GM21526 (cell line): ENCODE measurements around the gene ZFR.
"Not testable (repeated sequence)": the region's sequence is repeated elsewhere in the genome, so short reads cannot be mapped to it uniquely, and the experiment has no call there.

ENCODE experiments used
- ATAC-seq: cut with Tn5 transposase; IDR thresholded peaks from one replicate; pipeline ENCODE4 v1.9.1; 2021; ENCODE audit warnings: moderate library complexity; ENCODE audit not compliant: unreplicated experiment, low FRiP score

ZFR gene

DNA sequence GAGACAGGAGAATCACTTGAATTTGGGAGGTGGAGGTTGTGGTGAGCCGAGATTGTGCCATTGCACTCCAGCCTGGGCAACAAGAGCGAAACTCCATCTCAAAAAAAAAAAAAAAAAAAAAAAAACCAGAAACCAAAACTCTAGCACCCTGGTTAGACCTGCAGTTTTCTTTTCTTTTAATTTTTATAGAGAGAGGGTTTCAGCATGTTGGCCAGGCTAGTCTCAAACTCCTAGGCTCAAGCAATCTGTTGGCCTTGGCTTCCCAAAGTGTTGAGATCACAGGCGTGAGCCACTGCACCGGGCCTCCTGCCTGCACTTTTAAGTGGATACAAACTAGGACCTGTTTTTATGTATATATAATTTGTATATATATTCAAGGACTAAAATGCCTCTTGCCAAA, 118.9 kb downstream of the ZFR start:
- ATAC-seq, result no peak

DNA sequence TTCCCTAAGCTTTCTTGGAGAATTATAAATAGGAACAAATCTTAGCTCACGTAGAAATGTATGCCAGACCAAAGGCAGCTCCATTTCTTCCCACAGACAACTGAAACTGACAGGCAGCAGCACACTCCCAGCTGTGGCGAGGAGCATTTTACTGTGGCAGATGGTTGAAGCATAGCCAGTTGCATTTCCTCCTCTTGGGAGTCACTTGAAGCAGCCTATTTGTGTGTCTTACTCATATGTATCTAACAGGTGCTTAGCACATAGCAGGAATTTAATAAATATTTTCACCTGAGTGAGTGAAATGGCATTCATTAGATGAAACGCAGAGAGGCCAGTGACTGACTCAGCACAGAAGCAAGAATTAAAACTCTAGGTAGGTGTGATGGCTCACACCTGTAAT, 119.5 kb downstream of the ZFR start:
- peak; percentile 59 for ATAC-seq

DNA sequence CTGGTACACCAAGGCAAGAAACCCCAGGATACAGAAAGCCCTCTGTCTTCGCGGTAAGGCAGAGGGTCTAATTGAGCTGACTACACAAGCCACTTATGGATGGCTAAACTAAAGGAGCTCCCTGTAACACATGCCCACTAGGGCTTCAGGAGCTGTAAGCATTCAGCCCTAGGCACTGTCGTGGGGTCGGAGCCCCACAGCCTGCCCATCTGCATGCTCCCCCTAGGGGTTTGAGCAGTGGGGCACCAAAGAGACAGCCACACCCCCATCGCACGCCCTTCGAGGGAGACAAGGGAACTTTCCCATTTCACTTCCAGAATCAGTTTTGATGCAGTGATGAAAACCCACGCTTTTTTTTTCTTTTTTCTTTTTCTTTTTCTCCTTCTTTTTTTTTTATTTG, 120.8 kb downstream of the ZFR start:
- no peak for ATAC-seq

DNA sequence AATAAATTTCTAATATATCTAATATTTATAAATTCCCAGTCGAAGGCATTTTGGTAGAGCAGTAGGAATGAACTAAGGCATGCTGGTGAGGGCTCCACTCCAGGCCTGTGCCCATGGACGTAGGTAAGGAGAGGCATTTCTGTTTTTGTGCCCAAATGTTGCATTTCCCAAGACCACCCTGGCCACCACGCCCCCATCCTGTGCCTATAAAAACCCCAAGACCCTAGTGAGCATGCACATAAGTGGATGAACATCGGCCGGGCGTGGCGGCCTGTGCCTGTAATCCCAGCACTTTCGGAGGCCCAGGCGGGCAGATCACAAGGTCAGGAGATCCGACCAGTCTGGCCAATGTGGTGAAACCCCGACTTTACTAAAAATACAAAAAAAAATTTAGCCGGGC, 121.7 kb downstream of the ZFR start:
- no peak for ATAC-seq

DNA sequence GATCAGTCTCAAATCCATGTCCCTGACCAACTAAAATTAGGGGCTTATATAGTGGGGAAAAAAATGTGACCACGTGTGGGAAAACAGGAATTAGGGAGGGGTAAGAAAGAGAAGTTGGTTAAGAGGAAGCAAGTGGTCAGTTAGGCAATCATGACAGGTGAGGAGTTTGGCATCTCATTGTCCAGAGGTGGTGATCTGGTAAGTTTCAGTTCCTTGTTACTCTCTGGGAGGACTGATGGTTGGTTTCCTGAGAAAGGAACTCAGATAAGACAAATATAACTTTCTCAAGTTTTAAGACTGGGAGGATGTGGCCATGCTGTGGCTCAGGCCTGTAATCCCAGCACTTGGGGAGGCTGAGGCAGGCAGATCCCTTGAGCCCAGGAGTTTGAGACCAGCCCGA, 122.8 kb downstream of the ZFR start:
- not testable (repeated sequence) for ATAC-seq

DNA sequence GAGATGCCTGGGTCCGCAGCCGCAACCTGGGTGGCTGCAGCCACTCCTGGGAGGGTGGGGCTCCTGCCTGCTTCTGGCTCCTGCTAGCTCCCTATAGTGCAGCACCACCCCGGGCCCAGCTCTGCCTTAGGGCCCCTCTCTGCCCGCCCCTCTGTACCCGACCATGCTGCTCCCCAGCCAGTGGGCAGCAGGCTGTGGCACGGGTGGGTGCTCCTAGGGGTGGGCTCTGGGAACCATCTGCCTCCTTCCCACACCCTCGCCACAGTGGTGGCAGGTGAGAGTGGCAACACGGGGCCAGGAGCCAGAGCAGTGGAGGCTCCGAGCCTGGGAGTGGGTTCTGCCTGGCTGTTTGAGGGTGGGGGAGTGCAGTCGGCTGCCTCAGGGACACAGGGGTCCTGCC, 124.0 kb downstream of the ZFR start:
- ATAC-seq, result no peak

DNA sequence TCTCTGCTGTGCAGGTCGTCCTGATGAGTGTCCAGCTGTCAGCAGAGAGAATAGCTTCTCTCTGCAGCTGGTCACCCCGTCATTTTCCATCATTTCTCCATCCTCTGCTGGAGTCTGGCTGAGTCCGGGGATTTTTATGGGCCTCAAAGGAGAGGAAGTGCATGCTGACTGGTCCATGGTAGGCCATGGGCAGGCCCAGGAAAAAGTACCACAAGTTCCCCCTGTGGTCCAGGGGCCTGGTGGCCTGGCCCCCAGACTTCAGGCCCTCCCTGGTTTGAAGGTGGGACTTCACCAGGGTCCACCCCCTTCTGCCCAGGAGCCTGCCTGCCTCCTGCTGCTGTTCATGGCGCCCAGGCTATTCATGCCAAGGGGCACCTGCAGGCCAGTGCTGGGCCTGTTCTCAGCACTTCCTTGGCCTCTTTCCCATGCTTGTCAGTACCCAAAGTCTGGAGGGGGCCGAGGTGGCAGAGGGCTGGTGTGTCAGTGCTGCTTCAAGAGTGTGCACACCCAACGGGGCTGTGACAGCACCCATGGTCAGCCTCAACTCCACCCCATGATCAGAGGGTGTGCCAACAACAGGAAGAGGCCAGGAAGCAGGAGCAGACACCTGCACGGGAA, 124.5 kb downstream of the ZFR start:
- no peak for ATAC-seq

DNA sequence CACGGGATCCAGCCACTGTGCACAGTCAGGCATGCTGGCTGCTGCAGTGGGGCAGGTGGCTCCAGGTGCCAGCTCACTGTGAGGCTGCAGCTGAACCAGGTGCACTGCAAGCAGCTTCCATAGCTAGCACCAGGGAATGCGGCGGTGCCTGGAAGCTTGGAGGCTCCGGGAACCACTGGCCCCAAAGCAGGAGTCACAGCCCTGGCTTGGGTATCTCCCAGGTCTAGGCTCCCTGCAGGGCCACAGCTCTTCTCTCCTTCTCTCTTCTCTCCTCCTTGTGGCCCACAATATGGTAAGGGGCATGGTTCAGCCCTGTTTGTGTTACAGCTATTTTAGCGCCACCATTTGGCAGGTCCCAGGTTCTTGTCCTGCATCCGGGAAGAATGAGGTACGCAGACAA, 125.1 kb downstream of the ZFR start:
- no peak for ATAC-seq

DNA sequence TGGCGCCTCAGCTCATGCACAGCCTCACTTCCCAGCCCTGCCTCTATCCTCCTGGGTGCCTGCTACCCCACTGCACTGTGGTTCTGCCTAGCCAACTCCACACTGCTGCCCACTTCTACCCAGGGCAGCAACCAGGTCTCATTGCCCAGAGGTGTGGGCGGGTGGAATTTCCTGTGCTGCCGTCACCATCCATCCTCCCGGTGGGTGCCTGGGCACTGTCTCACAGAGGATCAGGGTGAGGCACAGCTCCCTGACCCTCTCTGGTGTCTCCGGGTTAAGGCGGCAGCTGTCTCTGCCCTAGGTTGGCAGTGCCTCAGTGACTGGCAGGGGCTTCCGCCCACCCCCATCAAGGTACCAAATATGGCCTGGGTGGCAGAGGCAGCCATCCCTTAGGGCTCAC, 127.5 kb downstream of the ZFR start:
- no peak for ATAC-seq

DNA sequence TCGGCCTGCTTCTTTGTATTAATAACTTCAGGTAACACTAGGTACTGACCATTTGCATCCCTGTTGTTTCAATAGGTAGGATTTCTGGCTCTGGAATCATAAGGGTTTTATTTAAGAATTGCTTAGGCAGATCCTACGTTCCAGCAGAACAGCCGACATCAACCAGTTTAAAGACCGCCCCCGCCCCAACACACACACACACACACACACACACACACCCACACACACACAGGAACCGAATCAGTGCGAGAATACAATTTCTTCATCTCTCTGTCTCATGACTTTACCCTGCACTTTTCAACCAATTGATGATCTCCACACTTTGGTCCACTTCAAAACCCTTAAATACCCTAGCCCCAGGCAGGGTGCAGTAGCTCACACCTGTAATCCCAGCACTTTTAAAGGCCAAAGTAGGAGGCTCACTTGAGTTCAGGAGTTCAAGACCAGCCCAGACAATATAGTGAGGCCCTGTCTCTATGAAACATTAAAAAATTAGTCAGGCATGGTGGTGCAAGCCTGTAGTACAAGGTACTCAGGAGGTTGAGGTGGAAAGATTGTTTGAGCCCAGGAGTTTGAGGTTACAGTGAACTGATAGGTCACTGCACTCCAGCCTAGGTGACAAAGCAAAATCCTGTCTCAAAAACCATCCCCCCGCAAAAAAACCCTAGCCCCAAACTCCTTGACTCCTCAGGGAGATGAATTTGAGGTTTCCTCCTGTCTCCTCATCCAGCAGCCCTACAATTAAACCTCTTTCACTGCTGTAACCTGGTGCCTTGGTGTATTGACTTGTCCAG, 129.1 kb downstream of the ZFR start:
- no peak for ATAC-seq

DNA sequence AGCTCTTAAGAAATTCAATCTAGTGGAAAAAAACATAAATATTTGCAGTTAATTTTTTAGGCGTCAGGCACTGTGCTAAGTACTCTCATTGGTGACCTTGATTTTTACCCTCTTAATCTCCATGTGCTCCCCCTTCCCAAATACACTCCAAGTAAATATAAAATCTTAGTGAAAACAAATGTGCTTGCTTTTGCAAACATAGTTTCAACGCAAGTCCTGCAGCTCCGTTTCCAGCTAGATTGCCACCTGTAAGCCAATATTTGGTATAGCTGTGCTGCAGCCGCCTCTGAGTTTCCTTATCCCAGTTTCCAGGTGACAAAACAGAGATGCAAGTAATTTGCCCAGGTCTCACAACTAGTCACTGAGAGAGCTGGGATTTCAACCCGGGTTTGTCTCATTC, 129.9 kb downstream of the ZFR start:
- no peak for ATAC-seq

DNA sequence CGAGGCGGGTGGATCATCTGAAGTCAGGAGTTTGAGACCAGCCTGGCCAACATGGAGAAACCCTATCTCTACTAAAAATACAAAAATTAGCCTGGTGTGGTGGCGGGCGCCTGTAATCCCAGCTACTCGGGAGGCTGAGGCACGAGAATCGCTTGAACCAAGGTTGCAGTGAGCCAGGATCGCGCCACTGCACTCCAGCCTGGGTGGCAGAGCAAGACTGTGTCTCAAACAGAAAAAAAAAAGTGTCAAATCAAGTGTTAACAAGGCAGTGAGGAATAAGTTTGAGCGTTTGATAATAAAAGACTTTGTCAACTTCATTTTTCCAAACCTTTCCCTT, 130.4 kb downstream of the ZFR start:
- ATAC-seq, result not testable (repeated sequence)

DNA sequence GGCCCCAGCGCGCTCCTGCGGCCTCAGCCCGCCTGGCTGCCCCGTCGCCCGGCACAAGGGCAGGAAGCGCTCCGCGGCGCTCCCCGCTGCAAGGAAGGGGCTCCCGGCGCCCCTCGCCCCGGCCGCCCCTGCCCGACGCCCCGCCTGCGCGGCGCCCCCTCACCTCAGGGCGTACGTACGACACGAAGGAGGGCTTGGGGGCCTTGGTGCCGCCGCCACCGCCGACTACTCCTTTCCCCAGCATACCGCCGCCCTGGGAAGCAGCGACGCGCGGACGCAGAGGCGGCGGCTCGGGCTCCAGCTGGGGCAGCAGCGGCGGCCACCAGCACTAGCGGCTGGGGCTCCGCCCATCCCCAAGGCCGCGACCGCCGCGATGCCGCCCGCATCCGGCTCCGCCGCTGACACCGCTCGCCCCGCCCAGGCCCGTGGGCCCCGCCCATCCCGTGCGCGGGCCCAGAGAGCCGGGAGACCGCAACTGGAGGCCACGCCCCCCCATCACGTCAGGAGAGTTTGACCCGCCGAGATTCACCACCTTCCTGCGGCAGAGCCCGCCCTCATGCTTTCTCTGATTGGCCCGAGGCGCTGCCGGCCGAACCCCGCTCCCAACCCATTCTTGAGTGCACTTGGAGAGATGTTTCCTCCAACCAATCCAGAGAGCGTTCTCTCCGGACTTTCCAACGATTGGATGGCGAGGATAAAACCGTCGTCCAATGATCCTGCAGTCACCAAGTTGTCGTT, 131.8 kb downstream of the ZFR start, which contains the start of gene MTMR12:
Gene MTMR12 (minus strand): TSS at position 345 of the 738 bp plus-strand sequence. CDS start 101 bp downstream, at position 244.
- peak; percentile 95 for ATAC-seq

DNA sequence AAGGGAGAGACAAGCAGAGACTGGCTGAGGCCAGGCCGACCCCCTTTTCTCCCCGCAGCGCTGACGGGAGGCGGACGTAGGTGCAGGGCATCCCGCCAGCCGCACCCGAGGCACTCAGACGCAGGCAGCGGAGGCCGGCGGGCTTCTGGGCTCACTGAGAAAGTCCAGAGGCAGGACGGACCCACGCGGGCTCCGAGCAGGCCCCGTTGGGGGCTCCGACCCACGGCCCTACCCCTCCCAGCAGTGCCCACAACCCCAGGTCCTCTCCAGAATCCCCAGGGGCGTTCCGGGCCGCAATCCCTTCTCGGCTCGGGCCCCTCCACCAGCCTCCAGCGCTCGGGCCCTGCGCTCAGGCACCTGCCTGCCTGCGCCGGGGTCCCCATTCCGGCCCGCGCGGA, 132.3 kb downstream of the ZFR start:
- ATAC-seq, result peak; percentile 25

DNA sequence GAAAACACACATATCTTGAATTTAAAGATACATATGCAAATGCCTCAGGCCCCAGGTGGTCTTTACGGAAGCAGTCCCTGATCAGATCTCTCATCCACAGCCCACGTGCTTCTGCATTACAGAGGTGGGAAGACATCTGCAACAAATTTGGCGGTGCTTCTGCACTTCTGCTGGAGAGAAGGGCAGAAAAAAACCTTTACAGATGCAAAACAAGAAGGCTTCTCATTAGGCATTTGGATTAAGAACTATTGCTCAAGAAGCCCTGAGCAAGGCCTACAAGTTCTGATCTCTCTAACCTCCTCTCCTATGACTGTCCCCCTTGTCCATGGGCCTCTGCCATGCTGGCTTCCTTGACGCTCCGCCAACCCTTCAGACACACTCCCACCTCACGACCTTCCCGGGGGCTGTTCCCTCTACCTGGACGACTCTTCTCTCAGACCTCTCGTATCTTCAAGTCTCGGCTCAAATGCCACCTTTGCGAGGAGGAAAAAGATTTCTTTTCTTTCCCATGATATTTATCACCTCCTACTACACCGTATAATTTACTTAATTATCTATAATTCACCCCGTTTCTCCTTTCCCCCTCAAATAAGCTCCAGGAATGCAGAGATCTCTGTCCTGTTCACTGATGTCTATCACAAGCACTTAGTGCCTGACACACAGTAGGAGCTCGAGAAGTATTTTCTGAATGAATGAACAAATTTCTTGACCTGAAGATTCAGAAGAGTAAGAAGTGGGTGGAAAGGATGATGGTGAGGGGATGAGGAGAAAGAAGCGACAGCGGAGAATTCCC, 132.9 kb downstream of the ZFR start:
- ATAC-seq, result no peak

DNA sequence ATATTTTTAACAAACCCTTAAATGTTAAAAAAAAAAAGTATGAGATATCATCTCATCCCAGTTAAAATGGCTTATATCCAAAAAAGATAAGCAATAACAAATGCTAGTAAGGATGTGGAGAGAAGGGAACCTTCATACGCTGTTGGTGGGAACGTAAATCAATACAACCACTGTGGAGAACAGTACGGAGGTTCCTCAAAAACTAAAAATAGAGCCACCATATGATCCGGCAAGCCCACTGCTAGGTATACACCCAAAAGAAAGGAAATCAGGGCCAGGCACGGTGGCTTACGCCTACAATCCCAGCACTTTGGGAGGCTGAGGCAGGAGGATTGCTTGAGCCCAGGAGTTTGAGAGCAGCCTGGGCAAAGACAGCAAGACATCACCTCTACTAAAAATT, 134.8 kb downstream of the ZFR start:
- no peak for ATAC-seq

DNA sequence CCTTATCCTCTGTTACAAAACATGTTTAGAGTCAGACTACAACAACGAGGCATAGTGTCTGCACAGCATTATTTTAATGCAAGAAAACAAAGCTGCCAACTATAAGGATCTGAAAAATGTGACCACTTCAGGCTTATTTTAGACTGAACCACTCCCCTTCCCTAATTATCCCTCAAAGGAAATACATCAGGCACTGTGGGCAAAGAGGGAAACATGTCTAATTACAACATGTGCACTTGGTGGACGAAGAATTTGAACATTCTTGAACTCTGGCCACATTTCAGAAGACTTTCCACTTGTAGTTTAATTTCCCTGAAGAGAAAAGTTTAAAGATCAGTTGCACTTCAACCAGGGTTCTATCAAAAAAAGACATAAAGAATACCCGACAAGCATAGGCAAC, 135.6 kb downstream of the ZFR start:
- ATAC-seq, result no peak

DNA sequence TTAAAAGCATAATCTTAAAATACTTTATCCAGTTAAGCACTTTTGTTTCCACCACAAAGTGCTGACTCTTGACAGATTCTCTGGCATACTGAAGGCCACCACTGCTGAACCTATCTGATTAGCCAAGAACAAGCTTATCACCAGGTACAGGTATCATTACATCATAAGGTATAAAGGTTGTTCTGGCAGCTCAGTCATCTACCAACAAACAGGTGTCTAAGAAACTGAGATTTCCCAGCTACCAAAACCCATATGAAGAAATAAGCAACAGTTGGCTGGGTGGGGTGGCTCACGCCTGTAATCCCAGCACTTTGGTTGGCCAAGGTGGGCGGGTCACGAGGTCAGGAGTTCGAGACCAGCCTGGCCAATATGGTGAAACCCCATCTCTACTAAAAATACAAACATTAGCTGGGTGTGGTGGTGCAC, 136.8 kb downstream of the ZFR start:
- ATAC-seq, result no peak

DNA sequence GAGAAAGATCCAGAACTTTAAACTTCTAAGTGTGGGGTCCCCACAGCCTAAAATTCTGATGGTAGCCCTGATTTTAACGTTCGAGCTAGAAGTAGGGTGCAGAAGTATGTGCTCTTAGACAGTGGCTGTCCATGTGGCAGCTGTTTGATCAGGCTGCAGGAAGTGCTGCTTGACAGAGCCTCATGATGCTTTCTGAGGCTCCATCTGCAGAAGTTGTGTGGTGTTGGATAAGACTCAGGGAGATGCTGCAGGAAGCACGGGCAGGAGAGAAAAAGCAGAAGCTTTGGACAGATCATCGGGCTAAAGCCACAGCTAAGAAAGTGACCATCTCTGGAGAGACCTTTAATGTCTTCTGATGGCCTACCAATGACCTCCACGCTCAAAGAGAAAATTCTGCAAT, 139.9 kb downstream of the ZFR start:
- no peak for ATAC-seq
